ENCODE data around the gene SF3A2. TPM values are rescaled to one million over a fixed set of nuclear protein-coding genes. Genes with fewer than 3 reads are reported as not detected.

The SF3A2 gene
- total and polyA plus RNA-seq, 2 donors (not counting 3 experiments of a cell fraction or from before 2014, with no cell fraction given) = 21.5 to 164 TPM

DNA sequence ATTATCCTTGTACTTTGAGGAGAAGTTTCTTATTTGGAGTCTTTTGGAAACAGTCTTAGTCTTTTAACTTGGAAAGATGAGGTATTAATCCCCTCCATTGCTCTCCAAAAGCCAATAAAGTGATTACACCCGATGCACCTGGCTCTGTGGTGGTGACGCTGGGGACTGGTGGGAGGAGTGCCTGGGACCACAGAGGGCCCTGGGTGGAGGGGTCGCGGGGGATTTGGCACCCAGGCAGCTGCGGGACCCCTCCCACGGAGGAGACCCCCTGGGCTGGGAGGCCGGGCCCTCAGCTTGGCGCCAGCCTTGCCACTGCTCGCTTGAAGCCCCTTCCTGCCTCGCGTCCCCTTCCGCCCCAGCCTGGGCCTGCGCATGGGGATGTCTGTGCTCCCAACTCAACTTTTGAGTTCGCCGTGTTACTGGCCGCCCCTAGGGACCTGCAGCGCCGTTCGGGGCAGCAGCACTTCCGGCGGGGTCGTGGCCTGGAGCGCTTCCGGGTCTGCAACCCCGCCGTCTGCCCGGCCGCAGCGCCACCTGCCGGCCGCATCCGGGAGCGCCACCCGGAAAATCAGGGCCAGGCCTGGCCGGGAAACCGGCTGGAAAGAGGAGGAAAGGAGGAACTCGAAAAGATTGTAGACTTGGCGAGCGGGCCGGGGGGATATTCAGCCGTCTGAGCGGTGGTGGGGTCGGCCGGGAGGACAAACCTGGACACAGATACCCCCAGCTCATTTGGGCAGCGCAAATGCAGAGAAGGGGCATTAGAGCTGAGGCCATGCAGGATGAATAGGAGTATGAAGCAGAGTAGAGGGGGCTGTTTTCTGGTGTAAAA lies 36.9 kb downstream of the SF3A2 start:
- H3K27me3 ChIP-seq (ENCODE audit: control insufficient read depth in 2 of 2, insufficient read depth in 2 of 2, low read length in 2 of 2) = no peaks in the 10 kb centered on the region
- FAIRE-seq = peak; percentile 4
- H3K27ac ChIP-seq (ENCODE audit: insufficient read depth, low read depth, low read length) = peak overlapping the region; percentile 34
- peaks cover 2 to 18% of the 10 kb centered on the region in 2 experiments for H3K36me3 ChIP-seq (ENCODE audit: control insufficient read depth in 2 of 2, extremely low read depth in 1 of 2, insufficient read depth in 2 of 2, low read length in 2 of 2)
- H3K9ac ChIP-seq (replicated peaks; ENCODE audit: extremely low read depth, insufficient read depth, low read length) = peak overlapping the region; percentile 19
- H2AFZ ChIP-seq (ENCODE audit: low read depth, low read length) = no peak overlapping the region
- H3K79me2 ChIP-seq (ENCODE audit: control insufficient read depth, insufficient read depth, low read length) = peaks cover 47% of the 10 kb centered on the region
- BruUV-seq (replicated peaks) = no TSS peak
- peak; percentile 51 for DNase-seq (ENCODE audit: low read depth, low spot score)
- intact Hi-C loops (cut with micrococcal nuclease) = loop anchor here (1.0 to 5.0 kb wide), 4 partner anchors 37 to 339 kb away; partner anchors contain the start of genes AP3D1, PLEKHJ1 and SF3A2
- TF ChIP-seq EZH2 (IDR thresholded peaks at IDR 0.05; ENCODE audit: borderline replicate concordance, low read depth, low read length, severe bottlenecking) = no peak
- TF ChIP-seq, protein P1, sequence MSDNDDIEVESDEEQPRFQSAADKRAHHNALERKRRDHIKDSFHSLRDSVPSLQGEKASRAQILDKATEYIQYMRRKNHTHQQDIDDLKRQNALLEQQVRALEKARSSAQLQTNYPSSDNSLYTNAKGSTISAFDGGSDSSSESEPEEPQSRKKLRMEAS (IDR thresholded peaks at IDR 0.05; ENCODE audit: insufficient read depth, insufficient read length) = no peak
- TF ChIP-seq POLR2AphosphoS5 (IDR thresholded peaks at IDR 0.05; ENCODE audit: insufficient read depth, low read depth, low read length) = peak; percentile 86
- TF ChIP-seq JUN (IDR thresholded peaks at IDR 0.05; ENCODE audit: borderline replicate concordance, insufficient read depth, insufficient read length, low read depth) = no peak
- TF ChIP-seq, protein P2, sequence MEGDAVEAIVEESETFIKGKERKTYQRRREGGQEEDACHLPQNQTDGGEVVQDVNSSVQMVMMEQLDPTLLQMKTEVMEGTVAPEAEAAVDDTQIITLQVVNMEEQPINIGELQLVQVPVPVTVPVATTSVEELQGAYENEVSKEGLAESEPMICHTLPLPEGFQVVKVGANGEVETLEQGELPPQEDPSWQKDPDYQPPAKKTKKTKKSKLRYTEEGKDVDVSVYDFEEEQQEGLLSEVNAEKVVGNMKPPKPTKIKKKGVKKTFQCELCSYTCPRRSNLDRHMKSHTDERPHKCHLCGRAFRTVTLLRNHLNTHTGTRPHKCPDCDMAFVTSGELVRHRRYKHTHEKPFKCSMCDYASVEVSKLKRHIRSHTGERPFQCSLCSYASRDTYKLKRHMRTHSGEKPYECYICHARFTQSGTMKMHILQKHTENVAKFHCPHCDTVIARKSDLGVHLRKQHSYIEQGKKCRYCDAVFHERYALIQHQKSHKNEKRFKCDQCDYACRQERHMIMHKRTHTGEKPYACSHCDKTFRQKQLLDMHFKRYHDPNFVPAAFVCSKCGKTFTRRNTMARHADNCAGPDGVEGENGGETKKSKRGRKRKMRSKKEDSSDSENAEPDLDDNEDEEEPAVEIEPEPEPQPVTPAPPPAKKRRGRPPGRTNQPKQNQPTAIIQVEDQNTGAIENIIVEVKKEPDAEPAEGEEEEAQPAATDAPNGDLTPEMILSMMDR (IDR thresholded peaks at IDR 0.05; ENCODE audit: extremely low read depth in 1 of 2, insufficient read depth in 1 of 2, low read depth in 1 of 2, low read length in 2 of 2) = peak; percentile 86 to 97
- peaks cover 30% of the 10 kb centered on the region for H3K4me1 ChIP-seq (ENCODE audit: control insufficient read depth, extremely low read depth, insufficient read depth, low read length)
- H3K4me3 ChIP-seq (replicated peaks in 1 of 3; ENCODE audit: insufficient read depth in 1 of 3, low read depth in 1 of 3, low read length in 3 of 3) = no peak overlapping the region
- POLR2A ChIA-PET = no interaction called here
- H3K9me3 ChIP-seq (replicated peaks; ENCODE audit: control insufficient read depth, insufficient read depth, low read length) = no peaks in the 10 kb centered on the region
- H3K9me1 ChIP-seq (replicated peaks; ENCODE audit: control insufficient read depth, extremely low read depth, insufficient read depth, low read length) = no peaks in the 10 kb centered on the region
- no peaks in the 10 kb centered on the region for H4K20me1 ChIP-seq (replicated peaks; ENCODE audit: control insufficient read depth, extremely low read depth, insufficient read depth, low read length)
- CTCF ChIA-PET = interaction anchor here (1.1 to 3.2 kb wide), 8 partner anchors 14 to 329 kb away, joined by 3 to 13 read pairs (median 6); partner anchors contain the start of gene PLEKHJ1
- H3K4me2 ChIP-seq (ENCODE audit: insufficient read depth, low read length) = peak overlapping the region; percentile 53
- dilution Hi-C loops (cut with MboI; ENCODE audit: extremely low pct_ligation_motif_present, low sequenced_read_pairs) = no loop called here

Data from endothelial cell of umbilical vein (primary cell).